Skeletal muscle satellite cell (primary cell): ENCODE results near the gene BAIAP2.

Source experiments
- H3K27me3 ChIP-seq: 2 replicates; pipeline ENCODE4 v1.7.0; 2013; ENCODE audit warnings: low read length; ENCODE audit not compliant: control insufficient read depth, insufficient read depth
- H3K36me3 ChIP-seq: 2 replicates; pipeline ENCODE4 v1.7.0; 2013; ENCODE audit warnings: mild to moderate bottlenecking, control low read depth, low read length; ENCODE audit not compliant: insufficient read depth
- H3K4me1 ChIP-seq: 2 replicates; pipeline ENCODE4 v1.7.0; 2013; ENCODE audit warnings: low read length; ENCODE audit not compliant: control insufficient read depth, insufficient read depth
- H3K4me2 ChIP-seq: 2 replicates; pipeline ENCODE4 v1.7.0; 2013; ENCODE audit warnings: mild to moderate bottlenecking, low read length
- H3K4me3 ChIP-seq: 2 replicates; pipeline ENCODE4 v1.7.0; 2013; ENCODE audit warnings: low read length
- H3K9ac ChIP-seq: 2 replicates; pipeline ENCODE4 v1.7.0; 2013; ENCODE audit warnings: mild to moderate bottlenecking, low read depth, low read length, moderate library complexity
- H3K9me3 ChIP-seq: replicated peaks from 2 replicates; pipeline ENCODE4 v1.7.0; 2013; ENCODE audit warnings: mild to moderate bottlenecking, control low read depth, low read length

BAIAP2 gene

GRCh38 chr17:81043725-81044427 is 8.9 kb downstream of the BAIAP2 start:
- Histone ChIP-seq H3K27me3 (no peaks in the 10 kb centered on the region), H3K36me3 (no peaks in the 10 kb centered on the region), H3K9ac (no peak overlapping the region), H3K4me1 (peaks cover 46% of the 10 kb centered on the region), H3K9me3 (no peaks in the 10 kb centered on the region), H3K4me3 (no peak overlapping the region), H3K4me2 (peak overlapping the region; percentile 75)

DNA sequence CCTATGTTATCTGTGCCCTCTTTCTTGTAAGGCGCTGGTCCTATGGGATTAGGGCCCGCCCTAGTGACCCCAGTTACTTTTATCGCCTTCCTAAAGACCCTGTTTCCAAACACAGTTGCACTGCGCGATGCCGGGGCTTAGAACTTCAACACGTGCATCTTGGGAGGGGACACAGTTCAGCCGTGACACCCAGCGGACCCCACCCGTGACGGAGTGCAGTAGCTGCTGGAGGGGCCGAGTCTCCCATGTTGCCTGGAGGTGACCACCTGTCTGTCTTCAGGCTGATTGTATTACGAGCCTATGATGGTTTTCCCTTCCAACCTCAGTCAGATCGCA is 9.4 kb downstream of the BAIAP2 start:
- H3K36me3 ChIP-seq = no peaks in the 10 kb centered on the region
- peak overlapping the region; percentile 75 for H3K4me2 ChIP-seq
- H3K4me1 ChIP-seq = peaks cover 41% of the 10 kb centered on the region
- no peaks in the 10 kb centered on the region for H3K9me3 ChIP-seq
- no peaks in the 10 kb centered on the region for H3K27me3 ChIP-seq
- H3K9ac ChIP-seq = no peak overlapping the region
- H3K4me3 ChIP-seq = no peak overlapping the region

- Histone ChIP-seq H3K9me3 (no peaks in the 10 kb centered on the region), H3K4me1 (peaks cover 35% of the 10 kb centered on the region), H3K36me3 (no peaks in the 10 kb centered on the region), H3K4me3 (peak overlapping the region; percentile 53), H3K9ac (peak overlapping the region; percentile 44), H3K27me3 (no peaks in the 10 kb centered on the region), H3K4me2 (peak overlapping the region; percentile 75)
Observed at GRCh38 chr17:81044764-81045589, 10.0 kb downstream of the BAIAP2 start.

GRCh38 chr17:81045590-81046095 is 10.7 kb downstream of the BAIAP2 start:
- no peaks in the 10 kb centered on the region for H3K36me3 ChIP-seq
- H3K4me3 ChIP-seq = no peak overlapping the region
- no peaks in the 10 kb centered on the region for H3K27me3 ChIP-seq
- H3K4me2 ChIP-seq = peak overlapping the region; percentile 75
- H3K4me1 ChIP-seq = peaks cover 28% of the 10 kb centered on the region
- H3K9me3 ChIP-seq = no peaks in the 10 kb centered on the region
- H3K9ac ChIP-seq = no peak overlapping the region

DNA sequence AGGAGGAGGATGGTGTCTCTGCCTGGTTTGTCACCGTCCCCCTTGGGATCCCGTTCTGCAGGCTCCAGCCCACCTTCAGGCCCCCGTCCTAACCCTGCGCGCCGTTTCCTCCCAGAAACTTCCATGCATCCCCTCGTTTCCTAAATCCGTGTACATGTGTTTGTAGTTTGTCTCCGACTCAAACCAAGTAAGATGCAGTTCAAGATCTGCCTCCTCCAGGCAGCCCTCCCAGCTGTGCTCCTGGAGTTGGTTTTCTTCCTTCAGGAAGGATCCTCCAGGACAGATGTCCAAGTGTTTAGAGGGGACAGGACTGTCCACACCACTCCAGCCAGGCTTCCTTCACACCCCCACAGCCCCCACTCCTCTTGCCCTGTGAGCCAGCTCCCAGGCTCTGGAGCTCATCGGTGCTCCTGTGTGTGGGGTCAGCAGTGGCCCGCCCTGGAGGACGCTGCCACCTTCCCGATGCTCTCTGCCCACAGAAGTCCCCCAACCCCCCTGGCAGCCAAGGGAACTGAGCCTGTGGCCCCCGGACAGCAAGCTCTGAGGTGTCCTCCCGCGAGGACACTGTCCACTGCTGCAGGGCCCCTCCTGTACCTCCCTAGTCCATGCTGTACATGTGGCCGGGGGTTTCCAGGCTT is 11.3 kb downstream of the BAIAP2 start:
- Histone ChIP-seq H3K27me3 (no peaks in the 10 kb centered on the region), H3K9ac (no peak overlapping the region), H3K9me3 (no peaks in the 10 kb centered on the region), H3K36me3 (no peaks in the 10 kb centered on the region), H3K4me2 (no peak overlapping the region), H3K4me3 (no peak overlapping the region), H3K4me1 (peaks cover 22% of the 10 kb centered on the region)

DNA sequence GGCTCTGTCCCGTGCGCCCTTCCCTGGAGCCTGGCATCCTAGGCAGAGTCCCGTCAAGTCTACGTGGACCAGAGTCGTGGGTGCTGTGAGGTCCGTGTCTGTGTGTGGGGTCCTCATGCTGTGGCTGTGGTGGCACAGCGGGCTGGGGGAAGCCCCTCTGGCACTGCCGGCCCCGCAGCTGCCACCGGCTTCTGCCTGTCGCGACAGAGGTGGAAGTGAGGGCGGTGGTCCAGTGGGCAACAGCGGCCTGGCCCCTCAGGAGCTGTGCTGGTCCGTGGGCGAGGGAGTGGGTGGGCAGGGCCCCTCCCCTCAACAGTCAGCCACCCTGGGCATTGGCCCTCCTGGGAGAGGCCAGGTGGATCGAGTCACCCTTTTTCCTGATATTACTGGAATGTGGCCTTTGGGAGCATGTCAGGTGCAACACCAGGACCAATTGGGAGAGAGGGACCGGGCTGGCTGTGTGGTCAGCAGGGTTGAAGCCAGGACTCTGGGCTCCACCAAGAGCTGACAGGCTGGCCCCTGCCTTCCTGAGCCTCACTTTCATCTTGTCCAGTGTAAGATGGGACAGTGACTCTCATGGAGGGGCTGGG is 11.9 kb downstream of the BAIAP2 start:
- no peak overlapping the region for H3K4me3 ChIP-seq
- no peaks in the 10 kb centered on the region for H3K36me3 ChIP-seq
- no peaks in the 10 kb centered on the region for H3K27me3 ChIP-seq
- peaks cover 22% of the 10 kb centered on the region for H3K4me1 ChIP-seq
- H3K9me3 ChIP-seq = no peaks in the 10 kb centered on the region
- H3K4me2 ChIP-seq = no peak overlapping the region
- H3K9ac ChIP-seq = no peak overlapping the region

- peaks cover 19% of the 10 kb centered on the region for H3K4me1 ChIP-seq
- no peak overlapping the region for H3K4me2 ChIP-seq
- H3K36me3 ChIP-seq = no peaks in the 10 kb centered on the region
- H3K9me3 ChIP-seq = no peaks in the 10 kb centered on the region
- H3K4me3 ChIP-seq = no peak overlapping the region
- H3K27me3 ChIP-seq = no peaks in the 10 kb centered on the region
- no peak overlapping the region for H3K9ac ChIP-seq
Observed at GRCh38 chr17:81048827-81049371, 13.9 kb downstream of the BAIAP2 start.

DNA sequence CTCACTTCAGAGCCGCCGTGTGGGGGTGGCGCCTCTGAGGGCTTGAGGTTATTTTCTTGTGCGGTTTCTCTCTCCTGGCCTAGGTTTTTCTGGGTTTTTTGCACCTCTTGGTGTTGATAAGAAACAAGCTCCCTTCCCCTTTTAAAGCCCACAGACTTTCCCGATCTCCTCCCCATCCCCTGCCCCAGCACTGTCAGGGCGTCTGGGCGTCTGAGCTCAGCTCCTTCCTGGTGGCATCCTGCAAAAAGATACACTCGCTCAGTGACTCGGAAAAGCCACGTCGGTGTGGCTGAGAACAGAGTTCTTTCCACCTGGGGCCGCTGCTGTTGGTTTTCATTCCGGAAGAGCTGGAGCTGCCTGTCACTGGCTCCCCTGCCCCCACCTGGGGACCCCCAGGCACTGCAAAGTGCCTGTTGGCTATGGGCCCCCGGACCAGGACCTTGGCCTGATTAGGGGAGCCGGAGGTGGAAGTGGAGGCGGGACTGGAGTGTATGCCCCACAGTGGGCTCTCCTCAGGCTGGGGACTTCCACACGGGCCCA is 14.5 kb downstream of the BAIAP2 start:
- no peak overlapping the region for H3K9ac ChIP-seq
- no peaks in the 10 kb centered on the region for H3K9me3 ChIP-seq
- H3K36me3 ChIP-seq = no peaks in the 10 kb centered on the region
- no peak overlapping the region for H3K4me3 ChIP-seq
- H3K4me1 ChIP-seq = peaks cover 14% of the 10 kb centered on the region
- no peaks in the 10 kb centered on the region for H3K27me3 ChIP-seq
- no peak overlapping the region for H3K4me2 ChIP-seq

GRCh38 chr17:81049973-81050551 is 15.1 kb downstream of the BAIAP2 start:
- no peak overlapping the region for H3K4me2 ChIP-seq
- H3K9ac ChIP-seq = no peak overlapping the region
- H3K27me3 ChIP-seq = no peaks in the 10 kb centered on the region
- no peaks in the 10 kb centered on the region for H3K9me3 ChIP-seq
- no peaks in the 10 kb centered on the region for H3K36me3 ChIP-seq
- no peak overlapping the region for H3K4me3 ChIP-seq
- H3K4me1 ChIP-seq = peaks cover 7% of the 10 kb centered on the region

DNA sequence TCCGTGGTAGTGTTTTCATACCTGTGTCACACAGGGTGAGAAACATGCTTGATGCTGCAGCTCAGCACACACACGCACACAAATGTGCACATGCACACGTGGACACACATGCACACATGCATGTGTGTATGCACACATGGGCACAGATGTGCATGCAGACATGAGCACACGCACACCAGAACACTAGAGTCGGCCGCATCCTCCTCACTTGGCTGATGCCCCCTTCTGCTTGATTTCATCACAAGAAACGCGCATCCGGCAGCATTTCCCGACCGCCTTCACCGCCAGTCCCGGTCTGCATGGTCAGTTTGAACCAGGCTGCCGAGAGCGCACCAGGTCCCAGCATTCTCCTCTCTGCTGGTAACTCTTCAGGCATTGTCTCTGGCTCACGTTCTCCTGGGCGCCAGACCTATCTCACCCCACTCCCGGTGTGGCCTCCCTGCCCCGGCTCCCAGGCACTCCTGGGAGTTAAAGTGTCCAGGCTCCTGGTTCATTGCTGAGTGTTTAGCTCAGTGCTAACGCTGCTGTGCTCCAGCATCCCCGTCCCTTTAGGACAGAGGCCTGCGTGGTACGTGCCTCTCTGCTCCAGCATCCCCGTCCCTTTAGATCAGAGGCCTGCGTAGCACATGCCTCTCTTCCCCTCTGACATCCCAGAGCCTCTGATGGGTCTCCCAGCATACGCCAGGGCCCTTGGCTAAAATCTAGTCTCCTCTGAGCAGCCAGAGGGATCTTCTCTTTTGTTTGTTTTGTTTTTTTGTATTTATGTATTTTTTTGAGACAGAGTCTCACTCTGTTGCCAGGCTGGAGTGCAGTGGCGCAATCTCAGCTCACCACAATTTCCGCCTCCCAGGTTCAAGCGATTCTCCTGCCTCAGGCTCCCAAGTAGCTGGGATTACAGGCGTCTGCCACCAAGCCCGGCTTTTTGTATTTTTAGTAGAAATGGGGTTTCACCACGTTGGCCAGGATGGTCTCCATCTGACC is 16.0 kb downstream of the BAIAP2 start:
- H3K4me2 ChIP-seq = no peak overlapping the region
- H3K27me3 ChIP-seq = no peaks in the 10 kb centered on the region
- H3K9ac ChIP-seq = no peak overlapping the region
- no peaks in the 10 kb centered on the region for H3K4me1 ChIP-seq
- H3K9me3 ChIP-seq = no peaks in the 10 kb centered on the region
- peaks cover 2% of the 10 kb centered on the region for H3K36me3 ChIP-seq
- H3K4me3 ChIP-seq = no peak overlapping the region
